Measurements from ENCODE around the gene CD80. TPM values are rescaled to one million over a fixed set of nuclear protein-coding genes. Genes with fewer than 3 reads are reported as not detected.

CD80 gene
- total RNA-seq, 1 donor from 2014 or later, result 1.3 TPM

GRCh38 chr3:119498186-119499011, 61.0 kb downstream of the CD80 start, which contains the start of gene TIMMDC1:
Gene TIMMDC1, plus strand, starts transcription at chr3:119498547. Its CDS starts 187 bp downstream, at chr3:119498734.
- DNase-seq (ENCODE audit: low spot score), result peak; percentile 98

DNA sequence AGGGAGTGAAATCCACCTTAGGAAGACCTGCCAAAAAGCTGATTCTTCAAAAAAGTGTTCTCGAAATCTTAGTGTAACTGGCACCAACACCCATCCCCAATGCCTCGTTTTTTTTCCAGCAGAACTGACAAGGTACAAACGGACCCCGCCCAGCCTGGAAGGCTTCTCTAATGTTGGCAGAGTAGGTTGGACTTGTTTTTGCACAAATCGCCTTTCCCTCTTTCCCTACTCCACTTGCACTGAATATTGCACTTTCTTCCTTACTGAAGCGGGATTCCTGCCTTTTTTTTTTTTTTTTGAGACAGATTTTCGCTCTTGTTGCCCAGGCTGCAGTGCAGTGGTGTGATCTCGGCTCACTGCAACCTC, 61.6 kb downstream of the CD80 start:
- no peak for DNase-seq (ENCODE audit: low spot score)

DNA sequence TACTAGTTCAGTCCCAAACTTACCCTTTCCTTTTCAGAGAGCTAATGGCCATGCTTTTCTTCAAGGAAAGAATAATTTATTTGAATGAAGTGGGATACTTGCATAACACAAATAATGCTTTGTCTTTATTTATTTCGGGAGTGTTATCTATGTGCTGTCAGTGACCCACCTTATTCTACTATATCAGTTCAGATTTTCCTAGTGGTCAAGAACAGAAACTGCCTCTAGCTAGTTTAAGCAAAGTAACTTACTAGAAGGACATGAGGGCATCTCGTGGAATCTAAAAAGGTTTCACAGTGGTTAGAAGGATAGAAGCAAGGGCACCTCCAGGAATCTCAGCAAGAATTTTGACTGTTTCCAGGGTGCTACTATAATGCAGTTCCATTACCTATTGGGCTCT, 64.8 kb downstream of the CD80 start:
- no peak for DNase-seq (ENCODE audit: low spot score)

- DNase-seq (ENCODE audit: low spot score), result no peak
Observed at GRCh38 chr3:119492810-119493209, 66.6 kb downstream of the CD80 start.

DNA sequence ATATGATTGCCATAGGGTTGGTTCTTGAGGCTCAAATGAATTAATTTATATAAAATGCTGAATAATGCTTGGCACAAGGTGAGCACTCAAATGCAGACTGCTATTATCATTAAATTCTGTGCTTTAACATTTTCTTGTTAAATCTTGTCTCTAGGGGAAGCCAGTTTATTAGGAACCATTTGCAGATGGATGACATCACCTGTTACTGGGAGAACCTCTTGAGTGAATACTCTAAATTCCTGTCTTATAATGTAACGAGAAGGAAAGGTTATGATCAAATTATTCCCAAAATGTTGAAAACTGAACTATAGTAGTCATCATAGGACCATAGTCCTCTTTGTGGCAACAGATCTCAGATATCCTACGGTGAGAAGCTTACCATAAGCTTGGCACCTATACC, 67.3 kb downstream of the CD80 start:
- no peak for DNase-seq (ENCODE audit: low spot score)

DNA sequence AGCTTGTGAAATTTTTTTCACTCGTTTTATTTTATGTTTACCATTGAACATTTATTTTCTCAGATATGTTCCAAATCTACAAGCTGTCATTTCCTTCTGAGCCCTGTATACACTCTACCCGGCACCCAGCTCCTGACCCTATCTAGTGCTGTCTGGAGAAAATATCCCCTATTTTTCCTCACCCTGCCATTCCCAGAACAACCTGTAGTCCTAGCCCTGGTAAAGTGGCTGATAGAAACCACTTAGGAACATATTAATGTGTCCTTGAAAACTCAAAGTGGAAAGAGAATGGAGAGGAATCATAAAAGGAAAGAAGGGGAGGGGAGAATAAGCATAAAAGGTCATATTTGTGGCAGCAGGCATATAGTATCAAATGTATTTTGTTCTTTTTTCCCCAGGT, 69.3 kb downstream of the CD80 start:
- DNase-seq (ENCODE audit: low spot score), result no peak

- DNase-seq (ENCODE audit: low spot score), result no peak
Observed at GRCh38 chr3:119485563-119485962, 73.9 kb downstream of the CD80 start.

DNA sequence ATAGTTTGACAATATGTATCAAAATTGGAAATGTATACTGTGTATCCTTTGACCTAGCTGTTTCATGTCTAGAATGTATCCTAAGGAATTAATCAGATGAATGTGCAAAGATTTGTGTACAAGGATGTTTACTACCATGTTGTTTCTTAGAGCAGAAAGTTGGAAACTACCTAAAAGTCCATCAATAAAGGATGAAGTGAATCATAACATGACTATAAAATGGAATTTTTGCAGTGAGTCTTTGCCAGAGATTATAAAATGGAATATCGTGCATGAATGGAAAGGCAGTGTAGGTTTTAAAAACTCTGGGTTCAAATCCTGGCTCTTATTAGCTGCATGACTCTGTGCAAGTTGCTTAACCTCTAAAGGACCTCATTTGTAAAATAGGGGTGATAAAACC, 76.3 kb downstream of the CD80 start:
- DNase-seq (ENCODE audit: low spot score), result no peak

GRCh38 chr3:119481079-119481478, 78.3 kb downstream of the CD80 start:
- no peak for DNase-seq (ENCODE audit: low spot score)

Other genes with a start within 250 kb of the CD80 start
- 61.9 TPM for gene TMEM39A, start 96.0 kb downstream of the CD80 start, total RNA-seq
- 19.1 TPM for gene POGLUT1, start 90.7 kb downstream of the CD80 start, total RNA-seq
- gene TIMMDC1, start 61.1 kb downstream of the CD80 start, total RNA-seq, result 107 TPM
- gene ADPRH, start 19.9 kb upstream of the CD80 start, total RNA-seq, result 16.1 TPM
- gene PLA1A, start 38.3 kb upstream of the CD80 start, total RNA-seq, result 3.4 TPM
- gene POPDC2, start 101.0 kb upstream of the CD80 start, total RNA-seq, result 1.5 TPM
- gene COX17, start 117.8 kb upstream of the CD80 start, total RNA-seq, result 48.4 TPM
- 0.39 TPM for gene CFAP91, start 143.4 kb upstream of the CD80 start, total RNA-seq
- gene NR1I2, start 222.5 kb upstream of the CD80 start, total RNA-seq, result 0.26 TPM

All from mesenteric fat pad (tissue), 1 donor.